Gastrocnemius medialis (tissue), 4 donors: ENCODE data around the gene SDS. TPM values are rescaled to one million over a fixed set of nuclear protein-coding genes. Genes with fewer than 3 reads are reported as not detected.

Source experiments
- ATAC-seq, 2 donors: fragments of 150-250 bp; one replicate each; pipeline ENCODE4 v1.9.1; 2016
- DNase-seq, 2 donors: peaks; one replicate each; pipeline ENCODE4 v3.0.0-alpha.2; 2019
- H3K27ac ChIP-seq, 4 donors: fragments of 200-600 bp; sonication (generic); 1 replicate in 1 of 4; 2 replicates in 3 of 4; pipeline ENCODE4 v1.5.1; 2016 to 2018; ENCODE audit warnings: mild to moderate bottlenecking in 2 of 4, moderate library complexity in 1 of 4
- H3K27me3 ChIP-seq, 3 donors: fragments of 200-600 bp; sonication (generic) in 2 of 3; 1 replicate in 1 of 3; 2 replicates in 2 of 3; pipeline versions ENCODE4 v1.5.1 to v1.6.0; 2016 to 2019; ENCODE audit warnings: mild to moderate bottlenecking in 1 of 3, moderate library complexity in 1 of 3
- H3K36me3 ChIP-seq, 2 donors: fragments of 200-600 bp; sonication (generic) in 1 of 2; one replicate each; pipeline ENCODE4 v1.5.1; 2017 to 2018
- H3K4me1 ChIP-seq, 2 donors: fragments of 200-600 bp; sonication (generic) in 1 of 2; one replicate each; pipeline ENCODE4 v1.5.1; 2016 to 2017; ENCODE audit warnings: mild to moderate bottlenecking in 2 of 2
- H3K4me3 ChIP-seq, 4 donors: fragments of 200-600 bp; sonication (generic) in 3 of 4; 1 replicate in 1 of 4; 2 replicates in 3 of 4; pipeline ENCODE4 v1.5.1; 2016 to 2019; ENCODE audit warnings: mild to moderate bottlenecking in 2 of 4
- H3K9me3 ChIP-seq, 3 donors: fragments of 200-600 bp; sonication (generic) in 2 of 3; 1 replicate in 1 of 3; 2 replicates in 2 of 3; pipeline ENCODE4 v1.5.1; 2016 to 2019
- POLR2A ChIP-seq, 2 donors: fragments of 450-650 bp; IDR thresholded peaks; one replicate each; pipeline ENCODE4 v1.6.1; 2017; ENCODE audit warnings: antibody characterized with exemption in 2 of 2, mild to moderate bottlenecking in 2 of 2, moderate library complexity in 2 of 2
- in situ Hi-C, 4 donors: fragments of 200-750 bp; cut with MboI; loops; one replicate each; pipeline versions ENCODE4 v1.15.0 to v1.8.0; 2017; ENCODE audit warnings: low sequenced_read_pairs in 4 of 4
- intact Hi-C: fragments of 100-400 bp; cut with DNase I; formaldehyde crosslinking; loops from one replicate; pipeline ENCODE4 v1.15.1; 2023; ENCODE audit warnings: low total_unique reads
- total RNA-seq, 4 donors: library from RNA; depleted of rRNA; stranded (reverse); fragments of >200 nt; gene quantifications; one replicate each; pipeline versions ENCODE4 v1.1.0 to v1.2.3, GENCODE V29; 2016
- TF ChIP-seq, protein P1 (sequence below), 5 experiments: fragments of 450-650 bp in 3 of 5; fragments of 200-600 bp in 2 of 5; sonication (generic) in 2 of 5; IDR thresholded peaks in 4 of 5; conservative IDR thresholded peaks in 1 of 5; 1 replicate in 4 of 5; 2 replicates in 1 of 5; pipeline ENCODE4 v1.5.1; 2016 to 2019; ENCODE audit warnings: antibody characterized with exemption in 5 of 5, mild to moderate bottlenecking in 3 of 5, moderate library complexity in 3 of 5

SDS gene
- total RNA-seq, 4 donors from 2014 or later: 0.34 to 2.4 (median 0.86) TPM

DNA sequence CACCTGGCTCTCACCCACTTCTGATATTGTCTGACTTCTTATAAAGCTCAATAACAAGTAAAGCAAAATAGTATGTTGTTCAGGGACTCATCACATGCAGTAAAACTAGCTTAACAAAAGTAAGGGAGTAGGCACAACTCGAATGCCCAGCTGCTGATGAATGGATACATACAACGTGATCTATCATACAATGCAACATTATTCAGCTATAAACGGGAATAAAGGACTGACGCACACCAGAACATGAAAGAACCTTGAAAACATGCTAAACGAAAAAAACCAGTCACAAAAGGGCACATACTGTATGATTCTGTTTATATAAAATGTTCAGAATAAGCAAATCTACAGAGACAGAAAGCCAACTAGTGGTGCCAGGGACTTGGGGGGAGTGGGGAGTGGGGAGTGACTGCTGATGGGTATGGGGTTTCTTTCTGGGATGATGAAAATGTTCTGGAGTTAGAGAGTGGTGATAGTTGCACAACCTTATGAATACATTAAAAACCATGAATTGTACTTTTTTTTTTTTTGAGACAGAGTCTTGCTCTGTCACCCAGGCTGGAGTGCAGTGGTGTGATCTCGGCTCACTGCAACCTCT lies 34.2 kb downstream of the SDS start:
- ATAC-seq (no peak), DNase-seq (no peak)
- H3K36me3 ChIP-seq: peaks cover 0 to 13% of the 10 kb centered on the region in 2 donors
- no peaks in the 10 kb centered on the region for H3K9me3 ChIP-seq
- H3K4me3 ChIP-seq: no peak overlapping the region
- intact Hi-C loops (no loop called here), in situ Hi-C loops (no loop called here)
- no peaks in the 10 kb centered on the region for H3K27me3 ChIP-seq
- H3K27ac ChIP-seq: no peak overlapping the region
- TF ChIP-seq, protein P1, sequence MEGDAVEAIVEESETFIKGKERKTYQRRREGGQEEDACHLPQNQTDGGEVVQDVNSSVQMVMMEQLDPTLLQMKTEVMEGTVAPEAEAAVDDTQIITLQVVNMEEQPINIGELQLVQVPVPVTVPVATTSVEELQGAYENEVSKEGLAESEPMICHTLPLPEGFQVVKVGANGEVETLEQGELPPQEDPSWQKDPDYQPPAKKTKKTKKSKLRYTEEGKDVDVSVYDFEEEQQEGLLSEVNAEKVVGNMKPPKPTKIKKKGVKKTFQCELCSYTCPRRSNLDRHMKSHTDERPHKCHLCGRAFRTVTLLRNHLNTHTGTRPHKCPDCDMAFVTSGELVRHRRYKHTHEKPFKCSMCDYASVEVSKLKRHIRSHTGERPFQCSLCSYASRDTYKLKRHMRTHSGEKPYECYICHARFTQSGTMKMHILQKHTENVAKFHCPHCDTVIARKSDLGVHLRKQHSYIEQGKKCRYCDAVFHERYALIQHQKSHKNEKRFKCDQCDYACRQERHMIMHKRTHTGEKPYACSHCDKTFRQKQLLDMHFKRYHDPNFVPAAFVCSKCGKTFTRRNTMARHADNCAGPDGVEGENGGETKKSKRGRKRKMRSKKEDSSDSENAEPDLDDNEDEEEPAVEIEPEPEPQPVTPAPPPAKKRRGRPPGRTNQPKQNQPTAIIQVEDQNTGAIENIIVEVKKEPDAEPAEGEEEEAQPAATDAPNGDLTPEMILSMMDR (IDR thresholded peaks at IDR 0.05 in 4 of 5, conservative IDR thresholded peaks at IDR 0.05 in 1 of 5): no peak
- no peak for TF ChIP-seq POLR2A (IDR thresholded peaks at IDR 0.05)
- peaks cover 13 to 23% of the 10 kb centered on the region in 2 donors for H3K4me1 ChIP-seq

DNA sequence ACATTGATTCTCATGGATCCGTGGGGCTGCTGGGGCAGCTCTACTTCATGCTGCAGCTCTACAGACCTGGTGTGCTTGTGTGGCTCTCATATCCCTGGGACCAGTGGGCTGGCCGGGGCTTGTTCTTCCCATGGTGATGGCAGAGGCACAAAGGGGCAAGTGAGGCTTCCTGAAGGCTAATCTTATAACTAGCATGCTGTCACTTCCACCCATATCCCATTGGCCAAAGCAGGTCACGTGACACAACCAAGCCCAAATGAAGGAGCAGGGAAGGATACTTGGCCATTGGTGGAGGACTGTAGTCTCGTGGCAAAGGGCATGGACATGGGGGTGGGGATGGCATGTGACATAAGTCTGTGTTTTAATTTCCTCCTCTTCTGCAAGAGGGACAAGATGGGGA lies 35.4 kb downstream of the SDS start:
- Histone ChIP-seq H3K4me3 (no peak overlapping the region), H3K36me3 (peaks cover 0 to 4% of the 10 kb centered on the region in 2 donors), H3K4me1 (peaks cover 13 to 23% of the 10 kb centered on the region in 2 donors), H3K9me3 (no peaks in the 10 kb centered on the region), H3K27me3 (no peaks in the 10 kb centered on the region), H3K27ac (no peak overlapping the region)
- ATAC-seq (no peak), DNase-seq (no peak)
- intact Hi-C loops: no loop called here
- TF ChIP-seq POLR2A (IDR thresholded peaks at IDR 0.05): no peak
- TF ChIP-seq, protein P1 (IDR thresholded peaks at IDR 0.05 in 4 of 5, conservative IDR thresholded peaks at IDR 0.05 in 1 of 5): no peak
- in situ Hi-C loops: no loop called here

DNA sequence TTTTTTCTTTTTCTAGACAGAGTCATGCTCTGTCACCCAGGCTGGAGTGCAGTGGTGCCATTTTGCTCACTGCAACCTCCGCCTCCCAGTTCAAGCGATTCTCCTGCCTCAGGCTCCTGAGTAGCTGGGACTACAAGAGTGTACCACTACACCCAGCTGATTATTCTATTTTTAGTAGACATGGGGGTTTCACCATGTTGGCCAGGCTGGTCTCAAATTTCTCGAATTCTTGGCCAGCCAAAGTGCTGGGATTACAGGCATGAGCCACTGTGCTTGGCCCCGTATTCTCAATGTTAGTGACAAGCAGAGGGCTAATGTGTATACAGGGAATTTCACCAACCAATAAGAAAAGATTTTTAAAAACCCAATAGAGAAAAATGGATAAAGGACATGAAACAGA lies 36.9 kb downstream of the SDS start:
- Histone ChIP-seq H3K27me3 (no peaks in the 10 kb centered on the region), H3K36me3 (no peaks in the 10 kb centered on the region), H3K27ac (peak overlapping the region; percentile 46 to 79 (median 75)), H3K9me3 (no peaks in the 10 kb centered on the region), H3K4me1 (peaks cover 13 to 23% of the 10 kb centered on the region in 2 donors), H3K4me3 (no peak overlapping the region)
- ATAC-seq: peak; percentile 95 to 98
- peak; percentile 40 to 80 for DNase-seq
- in situ Hi-C loops: no loop called here
- intact Hi-C loops: no loop called here
- TF ChIP-seq POLR2A (IDR thresholded peaks at IDR 0.05): no peak
- TF ChIP-seq, protein P1 (IDR thresholded peaks at IDR 0.05 in 4 of 5, conservative IDR thresholded peaks at IDR 0.05 in 1 of 5): no peak

DNA sequence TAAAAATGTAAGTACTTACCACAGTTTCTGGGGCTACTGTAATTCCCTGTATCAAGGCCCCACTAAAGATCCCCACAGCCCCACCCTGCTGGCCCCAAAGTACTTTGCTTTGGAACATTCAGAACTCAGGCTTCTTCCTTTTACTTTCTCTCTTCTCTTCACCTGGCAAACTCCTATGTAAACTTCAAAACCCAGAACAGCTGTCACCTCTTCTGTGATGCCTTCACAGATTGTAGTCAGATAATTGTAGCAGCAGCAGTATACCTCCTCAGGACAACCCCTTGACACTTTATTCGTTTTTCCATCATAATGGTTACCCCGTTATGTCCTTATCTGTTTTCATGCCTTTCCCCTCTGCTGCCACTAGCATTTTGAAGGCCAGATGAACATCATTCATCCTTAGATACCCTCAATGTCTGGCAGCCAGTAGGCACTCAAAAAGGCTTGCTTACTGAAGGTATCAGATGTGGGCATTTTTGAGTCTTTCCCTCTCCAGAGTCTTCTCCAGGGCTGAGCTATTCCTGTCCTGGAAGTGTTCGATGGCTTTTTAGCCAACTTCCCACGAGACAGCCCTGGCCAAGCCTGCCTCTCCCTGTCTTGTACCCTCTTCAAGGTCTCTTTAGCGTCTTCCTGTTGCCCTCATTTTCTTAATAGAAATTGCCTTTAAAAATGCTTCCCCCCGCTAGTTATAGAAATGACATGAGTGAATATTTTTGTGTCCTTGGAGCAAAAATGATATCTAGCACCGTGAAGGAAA lies 37.9 kb downstream of the SDS start:
- ATAC-seq (peak; percentile 54 to 69), DNase-seq (peak; percentile 27 to 51)
- Histone ChIP-seq H3K36me3 (no peaks in the 10 kb centered on the region), H3K9me3 (no peaks in the 10 kb centered on the region), H3K27me3 (no peaks in the 10 kb centered on the region), H3K4me3 (no peak overlapping the region), H3K4me1 (peaks cover 13 to 23% of the 10 kb centered on the region in 2 donors), H3K27ac (peak overlapping the region; percentile 46 to 79 (median 75))
- intact Hi-C loops: no loop called here
- in situ Hi-C loops: no loop called here
- TF ChIP-seq, protein P1 (IDR thresholded peaks at IDR 0.05 in 4 of 5, conservative IDR thresholded peaks at IDR 0.05 in 1 of 5): no peak
- TF ChIP-seq POLR2A (IDR thresholded peaks at IDR 0.05): no peak
